Ovary (tissue), 9 donors: ENCODE results near the gene CTSW. TPM values are rescaled to one million over a fixed set of nuclear protein-coding genes. Genes with fewer than 3 reads are reported as not detected.

Experiments
- DNase-seq, 5 donors: peaks; one replicate each; pipeline ENCODE4 v3.0.0-alpha.2; 2019 to 2020
- H3K27ac ChIP-seq, 2 donors: fragments of 200-600 bp; one replicate each; pipeline versions ENCODE4 v1.5.1 to v1.8.0; 2019 to 2022
- H3K27me3 ChIP-seq: fragments of 200-600 bp; one replicate; pipeline ENCODE4 v1.8.0; 2022
- H3K36me3 ChIP-seq: fragments of 200-600 bp; sonication (generic); one replicate; pipeline ENCODE4 v1.5.1; 2019
- H3K4me1 ChIP-seq: one replicate; pipeline ENCODE4 v1.8.1; 2013; ENCODE audit warnings: mild to moderate bottlenecking, moderate library complexity; ENCODE audit not compliant: insufficient read depth
- H3K4me3 ChIP-seq: fragments of 200-600 bp; sonication (generic); one replicate; pipeline ENCODE4 v1.5.1; 2017
- H3K9me3 ChIP-seq, 2 donors: fragments of 200-600 bp in 1 of 2; sonication (generic) in 1 of 2; one replicate each; pipeline versions ENCODE4 v1.5.1 to v1.8.1; 2013 to 2019; ENCODE audit warnings: mild to moderate bottlenecking in 1 of 2, moderate library complexity in 1 of 2
- EP300 ChIP-seq: sonication (generic); formaldehyde crosslinking; IDR thresholded peaks from one replicate; pipeline ENCODE4 v1.6.1; 2017; ENCODE audit warnings: antibody characterized with exemption
- POLR2A ChIP-seq: fragments of 450-650 bp; IDR thresholded peaks from one replicate; pipeline ENCODE4 v1.6.1; 2017; ENCODE audit warnings: antibody characterized with exemption, mild to moderate bottlenecking, moderate library complexity
- WGBS, 3 donors: extraction: QIAGEN DNeasy Blood & Tissue Kit in 1 of 3; methylation state at CpG; one replicate each; pipeline versions ENCODE4 v1.1.5 to v1.1.7; 2013 to 2017; 5-methylcytosine and 5-hydroxymethylcytosine counted together
- intact Hi-C, 4 donors: fragments of 100-400 bp; cut with DNase I; formaldehyde crosslinking; loops; one replicate each; pipeline versions ENCODE4 v1.11.0 to v1.15.1; 2022 to 2023
- polyA plus RNA-seq, 2 donors: library from polyadenylated mRNA; stranded (reverse); fragments of 200-250 nt in 1 of 2; fragments of 350-450 nt in 1 of 2; fragmentation: Illumina TruSeq in 1 of 2; extraction: RNeasy Lipid Tissue Mini Kit (QIAGEN cat#74804) in 1 of 2; gene quantifications; one replicate each; pipeline ENCODE4 v1.2.3, GENCODE V29; 2013 to 2014
- total RNA-seq, 7 donors: library from RNA; depleted of rRNA in 2 of 7; stranded (reverse); fragments of >200 nt in 2 of 7; fragmentation: NEBNext Ultra II Directional in 3 of 7; extraction: Animal tissue kit (Norgen Biotek cat#: 25700) in 3 of 7; gene quantifications; one replicate each; pipeline versions ENCODE4 v1.1.0 to v1.2.4, GENCODE V29; 2016 to 2023
- TF ChIP-seq, protein P1 (sequence below), 3 donors: fragments of 450-650 bp in 2 of 3; fragments of 200-600 bp in 1 of 3; IDR thresholded peaks; one replicate each; pipeline versions ENCODE4 v1.5.1 to v1.8.0; 2016 to 2022; ENCODE audit warnings: antibody characterized with exemption in 3 of 3, mild to moderate bottlenecking in 1 of 3
- donor health status: DM: no; HTN: no; CAD: no; lungs with moderate emphysema.
- donor health status: DM: no; HTN: no; CAD: no.
- donor health status: Bipolar disorder and iron deficiency.
- donor health status: DM: yes; HTN: yes; CAD: no.
- donor health status: DM: no; HTN: no; CAD: no.
- donor health status: DM: yes; HTN: yes; CAD: no.

Gene CTSW
- total and polyA plus RNA-seq, 9 donors = 0.30 to 1.3 (median 0.81) TPM

DNA sequence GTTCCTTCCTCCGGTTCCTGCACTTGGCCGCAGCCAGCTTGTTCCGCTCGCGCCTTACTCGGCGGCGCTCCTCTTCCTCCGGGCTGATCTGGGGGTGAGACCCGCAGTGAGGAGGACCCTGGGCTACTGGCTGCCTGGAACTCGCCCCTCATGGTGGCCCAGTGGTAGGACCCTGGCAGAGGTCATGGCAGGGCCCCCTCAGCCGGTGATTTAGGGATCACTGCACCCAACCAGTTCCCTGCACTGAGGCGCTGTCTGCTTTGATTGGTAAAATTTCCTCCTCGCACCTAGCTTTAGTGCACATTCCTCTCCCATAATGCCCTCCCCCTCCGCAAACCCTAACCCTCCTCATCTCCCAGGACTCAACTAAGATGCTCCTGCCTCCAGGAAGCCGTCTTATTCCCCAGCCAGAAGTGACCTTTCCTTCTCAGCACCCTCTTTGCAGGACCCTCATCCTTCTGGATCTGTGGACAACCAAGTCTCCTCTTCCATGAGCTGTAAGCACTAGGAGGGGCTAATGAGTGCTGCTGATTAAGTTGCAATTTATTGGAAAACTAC, 14.5 kb downstream of the CTSW start:
- Histone ChIP-seq H3K4me3 (no peak overlapping the region), H3K27me3 (peaks cover 4% of the 10 kb centered on the region), H3K9me3 (no peaks in the 10 kb centered on the region), H3K4me1 (peaks cover 18% of the 10 kb centered on the region), H3K36me3 (no peaks in the 10 kb centered on the region), H3K27ac (no peak overlapping the region)
- TF ChIP-seq, protein P1, sequence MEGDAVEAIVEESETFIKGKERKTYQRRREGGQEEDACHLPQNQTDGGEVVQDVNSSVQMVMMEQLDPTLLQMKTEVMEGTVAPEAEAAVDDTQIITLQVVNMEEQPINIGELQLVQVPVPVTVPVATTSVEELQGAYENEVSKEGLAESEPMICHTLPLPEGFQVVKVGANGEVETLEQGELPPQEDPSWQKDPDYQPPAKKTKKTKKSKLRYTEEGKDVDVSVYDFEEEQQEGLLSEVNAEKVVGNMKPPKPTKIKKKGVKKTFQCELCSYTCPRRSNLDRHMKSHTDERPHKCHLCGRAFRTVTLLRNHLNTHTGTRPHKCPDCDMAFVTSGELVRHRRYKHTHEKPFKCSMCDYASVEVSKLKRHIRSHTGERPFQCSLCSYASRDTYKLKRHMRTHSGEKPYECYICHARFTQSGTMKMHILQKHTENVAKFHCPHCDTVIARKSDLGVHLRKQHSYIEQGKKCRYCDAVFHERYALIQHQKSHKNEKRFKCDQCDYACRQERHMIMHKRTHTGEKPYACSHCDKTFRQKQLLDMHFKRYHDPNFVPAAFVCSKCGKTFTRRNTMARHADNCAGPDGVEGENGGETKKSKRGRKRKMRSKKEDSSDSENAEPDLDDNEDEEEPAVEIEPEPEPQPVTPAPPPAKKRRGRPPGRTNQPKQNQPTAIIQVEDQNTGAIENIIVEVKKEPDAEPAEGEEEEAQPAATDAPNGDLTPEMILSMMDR (IDR thresholded peaks at IDR 0.05) = no peak
- TF ChIP-seq POLR2A = no peak
- no peak for TF ChIP-seq EP300
- DNase-seq = no peak
- intact Hi-C loops = no loop called here
- WGBS, 3 donors = 79 to 88% (median 88%) methylated on average over 16 of the region's 16 CpGs

DNA sequence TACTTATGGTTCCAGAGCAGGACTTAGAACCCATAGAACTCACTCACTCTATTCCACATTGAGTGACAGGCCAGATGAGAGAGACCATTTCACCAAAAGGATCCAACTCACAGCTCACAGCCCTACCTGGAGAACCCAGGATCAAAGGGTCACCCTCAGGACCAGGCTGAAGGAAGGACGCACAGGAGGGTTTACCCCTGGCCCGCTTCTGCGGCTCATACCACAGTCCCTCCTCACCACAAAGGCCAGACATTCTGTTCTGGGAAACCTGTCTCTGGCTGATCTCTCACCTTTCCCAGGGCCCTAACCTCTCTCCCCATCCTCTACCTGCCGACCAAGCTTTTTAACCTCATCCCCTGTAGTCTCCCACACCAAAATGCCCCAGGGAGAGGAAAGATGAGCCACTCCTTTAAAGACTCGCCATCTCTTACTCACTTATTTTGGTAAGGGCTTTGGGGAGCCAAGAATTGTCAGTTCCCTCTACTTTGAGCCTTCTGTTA, 15.9 kb downstream of the CTSW start:
- TF ChIP-seq EP300 (no peak), POLR2A (no peak)
- TF ChIP-seq, protein P1 (IDR thresholded peaks at IDR 0.05) = no peak
- Histone ChIP-seq H3K27ac (no peak overlapping the region), H3K36me3 (no peaks in the 10 kb centered on the region), H3K4me3 (no peak overlapping the region), H3K27me3 (peaks cover 4% of the 10 kb centered on the region), H3K9me3 (no peaks in the 10 kb centered on the region), H3K4me1 (peaks cover 16% of the 10 kb centered on the region)
- WGBS, 3 donors = 89 to 92% (median 92%) methylated on average over 5 of the region's 5 CpGs
- DNase-seq = no peak
- intact Hi-C loops = no loop called here

DNA sequence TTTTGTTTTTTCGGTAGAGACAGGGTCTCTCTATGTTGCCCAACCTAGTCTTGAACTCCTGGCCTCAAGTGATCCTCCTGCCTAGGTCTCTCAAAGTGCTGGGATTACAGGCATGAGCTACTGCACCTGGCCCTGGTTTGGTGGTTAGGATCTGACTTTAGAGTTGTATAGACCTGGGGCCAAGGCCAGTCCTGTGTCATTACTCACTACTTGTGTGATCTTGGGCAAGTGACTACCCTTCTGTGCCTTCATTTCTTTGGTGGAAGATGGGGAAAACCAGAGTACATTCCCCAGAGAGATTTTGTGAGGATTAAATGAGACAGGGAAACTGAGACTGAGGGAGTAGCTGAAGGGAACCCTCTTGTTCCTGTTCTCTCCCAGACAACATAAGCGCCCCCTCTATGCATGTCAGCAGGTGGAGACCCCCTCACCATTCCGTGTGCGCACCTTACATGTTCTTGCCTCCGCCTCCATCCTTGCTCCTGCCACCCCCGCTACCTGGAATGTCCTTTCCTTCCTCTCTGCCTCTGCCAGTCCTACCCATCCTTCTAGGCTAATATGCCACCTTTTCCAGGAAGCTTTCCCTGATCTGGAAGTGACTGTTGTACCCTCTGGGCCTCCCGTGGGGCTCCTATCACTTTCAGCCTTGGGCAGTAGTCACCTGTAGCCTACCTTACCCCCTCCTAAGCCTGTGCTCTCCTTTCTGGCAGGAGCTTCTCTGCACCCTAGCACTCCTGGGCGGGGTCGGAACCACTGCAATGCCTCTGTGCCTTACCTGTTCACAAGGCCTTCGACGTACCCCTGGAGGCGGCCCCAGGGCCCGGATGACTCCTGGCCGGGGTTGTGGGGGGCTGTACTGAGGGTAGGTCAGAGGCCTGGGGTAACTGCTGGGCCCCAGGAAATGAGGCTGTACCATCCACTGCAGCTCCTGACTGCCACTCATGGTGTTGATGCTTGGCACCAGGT, 16.7 kb downstream of the CTSW start:
- Histone ChIP-seq H3K4me3 (no peak overlapping the region), H3K27me3 (peaks cover 4% of the 10 kb centered on the region), H3K36me3 (no peaks in the 10 kb centered on the region), H3K9me3 (no peaks in the 10 kb centered on the region), H3K4me1 (peaks cover 14% of the 10 kb centered on the region), H3K27ac (no peak overlapping the region)
- intact Hi-C loops = no loop called here
- TF ChIP-seq POLR2A = no peak
- TF ChIP-seq, protein P1 (IDR thresholded peaks at IDR 0.05) = no peak
- TF ChIP-seq EP300 = no peak
- 82 to 89% (median 87%) methylated on average over 14 of the region's 14 CpGs for WGBS, 3 donors
- DNase-seq = no peak

DNA sequence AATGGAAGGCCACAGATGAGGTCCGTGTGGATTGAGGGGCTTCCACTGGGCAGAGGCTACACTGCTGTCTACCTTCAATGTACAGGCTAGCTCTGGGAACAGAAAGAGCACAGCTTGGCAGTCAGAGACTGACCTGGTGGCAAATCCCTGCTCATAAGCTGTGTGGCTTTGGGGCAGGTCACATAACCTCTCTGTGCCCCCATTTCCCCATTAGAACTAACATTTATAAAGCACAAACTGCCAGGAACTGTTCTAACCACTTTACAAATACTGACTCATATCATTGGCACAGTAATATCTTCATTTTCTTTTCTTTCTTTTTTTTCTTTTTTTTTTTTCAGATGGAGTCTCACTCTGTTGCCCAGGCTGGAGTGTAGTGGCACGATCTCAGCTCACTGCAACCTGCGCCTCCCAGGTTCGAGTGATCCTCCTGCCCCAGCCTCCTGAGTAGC, 17.4 kb downstream of the CTSW start:
- WGBS, 3 donors = 84 to 88% (median 88%) methylated on average over 4 of the region's 4 CpGs
- Histone ChIP-seq H3K4me3 (no peak overlapping the region), H3K27me3 (peaks cover 4% of the 10 kb centered on the region), H3K36me3 (no peaks in the 10 kb centered on the region), H3K27ac (no peak overlapping the region), H3K4me1 (peaks cover 12% of the 10 kb centered on the region), H3K9me3 (no peaks in the 10 kb centered on the region)
- TF ChIP-seq POLR2A (no peak), EP300 (no peak)
- TF ChIP-seq, protein P1 (IDR thresholded peaks at IDR 0.05) = no peak
- intact Hi-C loops = no loop called here
- no peak for DNase-seq
